ENCODE data around the gene TMEM143. TPM values are rescaled to one million over a fixed set of nuclear protein-coding genes. Genes with fewer than 3 reads are reported as not detected.

TMEM143 gene
- total RNA-seq, 1 experiment from 2014 or later, result 6.6 TPM

- no TSS peak for BruUV-seq (replicated peaks)
- no peak for TF ChIP-seq REST (IDR thresholded peaks at IDR 0.05; ENCODE audit: insufficient read depth in 1 of 2, low read depth in 2 of 2, low read length in 1 of 2)
- TF ChIP-seq SIN3A (IDR thresholded peaks at IDR 0.05; ENCODE audit: borderline replicate concordance, insufficient read depth, low read depth, low read length), result no peak
- TF ChIP-seq POLR2AphosphoS5 (IDR thresholded peaks at IDR 0.05; ENCODE audit: low read depth, low read length), result no peak
- TF ChIP-seq CTCF (IDR thresholded peaks at IDR 0.05), result no peak
- ATAC-seq (peak; percentile 76), DNase-seq (ENCODE audit: low read depth, low spot score) (no peak)
- peak overlapping the region; percentile 41 to 62 for H3K4me3 ChIP-seq (ENCODE audit: low read depth in 2 of 2, low read length in 2 of 2)
- intact Hi-C loops (cut with micrococcal nuclease; ENCODE audit: unreplicated experiment) (no loop called here), in situ Hi-C loops (cut with HindIII; ENCODE audit: low pct_unique_long_range_greater_than_20kb, low sequenced_read_pairs) (no loop called here)
- peak overlapping the region; percentile 88 for H3K27ac ChIP-seq (ENCODE audit: low read length)
- no peaks in the 10 kb centered on the region for H3K27me3 ChIP-seq (ENCODE audit: control insufficient read depth, insufficient read depth, low read length)
- H3K36me3 ChIP-seq (ENCODE audit: control insufficient read depth, insufficient read depth, low read length), result no peaks in the 10 kb centered on the region; the same call in 1 of the 2 replicates
- POLR2A ChIA-PET, result no interaction called here
- peaks cover 23% of the 10 kb centered on the region for H3K4me1 ChIP-seq (ENCODE audit: control insufficient read depth, insufficient read depth, low read length)
- H3K9me3 ChIP-seq (ENCODE audit: control insufficient read depth, insufficient read depth, low read depth, low read length), result no peaks in the 10 kb centered on the region
- CTCF ChIA-PET, result no interaction called here
These were observed 34.9 kb upstream of the TMEM143 start for GRCh38 chr19:48398375-48399235.

GRCh38 chr19:48398102-48398374 is 34.3 kb upstream of the TMEM143 start:
- intact Hi-C loops (cut with micrococcal nuclease; ENCODE audit: unreplicated experiment), result no loop called here
- in situ Hi-C loops (cut with HindIII; ENCODE audit: low pct_unique_long_range_greater_than_20kb, low sequenced_read_pairs), result no loop called here
- POLR2A ChIA-PET, result no interaction called here
- BruUV-seq (replicated peaks), result no TSS peak
- H3K4me1 ChIP-seq (ENCODE audit: control insufficient read depth, insufficient read depth, low read length), result peaks cover 27% of the 10 kb centered on the region
- H3K9me3 ChIP-seq (ENCODE audit: control insufficient read depth, insufficient read depth, low read depth, low read length), result no peaks in the 10 kb centered on the region
- ATAC-seq (no peak), DNase-seq (ENCODE audit: low read depth, low spot score) (no peak)
- peak overlapping the region; percentile 88 for H3K27ac ChIP-seq (ENCODE audit: low read length)
- CTCF ChIA-PET, result no interaction called here
- no peaks in the 10 kb centered on the region; the same call in 1 of the 2 replicates for H3K36me3 ChIP-seq (ENCODE audit: control insufficient read depth, insufficient read depth, low read length)
- TF ChIP-seq POLR2AphosphoS5 (IDR thresholded peaks at IDR 0.05; ENCODE audit: low read depth, low read length) (no peak), CTCF (IDR thresholded peaks at IDR 0.05) (no peak), REST (IDR thresholded peaks at IDR 0.05; ENCODE audit: insufficient read depth in 1 of 2, low read depth in 2 of 2, low read length in 1 of 2) (no peak), SIN3A (IDR thresholded peaks at IDR 0.05; ENCODE audit: borderline replicate concordance, insufficient read depth, low read depth, low read length) (no peak), TCF7L2 (IDR thresholded peaks at IDR 0.05; ENCODE audit: low read depth, low read length) (no peak)
- H3K27me3 ChIP-seq (ENCODE audit: control insufficient read depth, insufficient read depth, low read length), result no peaks in the 10 kb centered on the region
- peak overlapping the region; percentile 41 to 62 for H3K4me3 ChIP-seq (ENCODE audit: low read depth in 2 of 2, low read length in 2 of 2)
